Uterus (tissue), 2 donors: ENCODE measurements around the gene ADAMTS17.

Source experiments
- POLR2A ChIP-seq, 2 donors: fragments of 450-650 bp; IDR thresholded peaks; one replicate each; pipeline ENCODE4 v1.6.1; 2016; ENCODE audit warnings: antibody characterized with exemption in 2 of 2, mild to moderate bottlenecking in 1 of 2, moderate library complexity in 1 of 2
- TF ChIP-seq, protein P1 (sequence below), 4 experiments: fragments of 200-600 bp in 2 of 4; fragments of 450-650 bp in 2 of 4; sonication (generic) in 2 of 4; IDR thresholded peaks; one replicate each; pipeline ENCODE4 v1.5.1; 2016 to 2019; ENCODE audit warnings: antibody characterized with exemption in 4 of 4, mild to moderate bottlenecking in 2 of 4, moderate library complexity in 1 of 4

- TF ChIP-seq, protein P1, sequence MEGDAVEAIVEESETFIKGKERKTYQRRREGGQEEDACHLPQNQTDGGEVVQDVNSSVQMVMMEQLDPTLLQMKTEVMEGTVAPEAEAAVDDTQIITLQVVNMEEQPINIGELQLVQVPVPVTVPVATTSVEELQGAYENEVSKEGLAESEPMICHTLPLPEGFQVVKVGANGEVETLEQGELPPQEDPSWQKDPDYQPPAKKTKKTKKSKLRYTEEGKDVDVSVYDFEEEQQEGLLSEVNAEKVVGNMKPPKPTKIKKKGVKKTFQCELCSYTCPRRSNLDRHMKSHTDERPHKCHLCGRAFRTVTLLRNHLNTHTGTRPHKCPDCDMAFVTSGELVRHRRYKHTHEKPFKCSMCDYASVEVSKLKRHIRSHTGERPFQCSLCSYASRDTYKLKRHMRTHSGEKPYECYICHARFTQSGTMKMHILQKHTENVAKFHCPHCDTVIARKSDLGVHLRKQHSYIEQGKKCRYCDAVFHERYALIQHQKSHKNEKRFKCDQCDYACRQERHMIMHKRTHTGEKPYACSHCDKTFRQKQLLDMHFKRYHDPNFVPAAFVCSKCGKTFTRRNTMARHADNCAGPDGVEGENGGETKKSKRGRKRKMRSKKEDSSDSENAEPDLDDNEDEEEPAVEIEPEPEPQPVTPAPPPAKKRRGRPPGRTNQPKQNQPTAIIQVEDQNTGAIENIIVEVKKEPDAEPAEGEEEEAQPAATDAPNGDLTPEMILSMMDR (IDR thresholded peaks at IDR 0.05): no peak
- TF ChIP-seq POLR2A (IDR thresholded peaks at IDR 0.05): no peak
Observed at GRCh38 chr15:100343251-100343650, 1.5 kb upstream of the ADAMTS17 start.
